LNCaP clone FGC (cell line): ENCODE data around the gene COL23A1.

Experiments used
- DNase-seq: peaks from one replicate; pipeline ENCODE4 v3.0.0-alpha.2; 2011; ENCODE audit warnings: low read depth
- H3K4me3 ChIP-seq: 2 replicates; pipeline ENCODE4 v1.5.1; 2011; ENCODE audit warnings: mild to moderate bottlenecking, low read depth, low read length, control low read depth
- TF ChIP-seq, protein P1 (sequence below): IDR thresholded peaks from 2 replicates; pipeline ENCODE4 v1.5.1; 2012; ENCODE audit warnings: mild to moderate bottlenecking; ENCODE audit not compliant: control insufficient read depth, insufficient read depth; ENCODE audit errors: extremely low read depth

The COL23A1 gene

DNA sequence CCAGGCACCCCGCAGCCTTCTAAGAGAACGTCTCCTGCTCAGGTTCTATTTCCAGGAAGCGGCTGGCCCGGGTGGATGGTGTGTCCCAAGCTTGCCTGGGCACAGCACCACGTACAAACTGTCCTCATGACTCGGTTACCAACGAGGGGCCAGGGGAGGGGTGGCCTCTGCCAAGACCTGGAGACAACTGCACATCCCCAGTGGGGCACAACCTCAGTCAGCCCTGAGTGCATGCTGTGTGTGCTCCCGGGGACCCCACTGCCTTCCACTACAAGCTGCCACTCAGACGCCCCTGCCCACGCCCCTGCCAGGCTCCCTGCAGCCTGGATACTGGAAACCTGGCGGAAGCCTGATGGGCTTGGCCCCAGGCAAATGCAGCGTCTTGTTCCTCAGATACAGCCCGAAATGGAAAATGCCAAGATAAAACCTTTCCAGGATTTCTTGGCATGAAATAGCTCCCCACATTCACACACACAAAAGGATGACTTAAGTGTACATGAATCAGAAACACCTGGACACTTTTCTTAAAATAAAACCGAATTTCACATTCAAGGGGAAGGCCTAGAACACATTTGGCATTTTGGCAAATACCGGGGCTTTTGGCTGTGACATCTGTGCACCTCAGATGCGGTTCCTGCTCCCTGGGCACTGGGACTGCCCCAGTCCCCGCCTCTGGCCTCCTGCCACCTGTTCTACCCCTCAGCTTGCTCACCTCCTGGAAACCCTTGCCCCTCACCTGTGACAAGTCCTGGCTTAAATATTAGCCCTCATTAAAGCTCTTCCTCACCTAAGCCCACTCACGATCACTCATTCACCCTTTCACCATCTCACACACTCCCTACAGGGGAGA is 62.5 kb downstream of the COL23A1 start:
- TF ChIP-seq, protein P1, sequence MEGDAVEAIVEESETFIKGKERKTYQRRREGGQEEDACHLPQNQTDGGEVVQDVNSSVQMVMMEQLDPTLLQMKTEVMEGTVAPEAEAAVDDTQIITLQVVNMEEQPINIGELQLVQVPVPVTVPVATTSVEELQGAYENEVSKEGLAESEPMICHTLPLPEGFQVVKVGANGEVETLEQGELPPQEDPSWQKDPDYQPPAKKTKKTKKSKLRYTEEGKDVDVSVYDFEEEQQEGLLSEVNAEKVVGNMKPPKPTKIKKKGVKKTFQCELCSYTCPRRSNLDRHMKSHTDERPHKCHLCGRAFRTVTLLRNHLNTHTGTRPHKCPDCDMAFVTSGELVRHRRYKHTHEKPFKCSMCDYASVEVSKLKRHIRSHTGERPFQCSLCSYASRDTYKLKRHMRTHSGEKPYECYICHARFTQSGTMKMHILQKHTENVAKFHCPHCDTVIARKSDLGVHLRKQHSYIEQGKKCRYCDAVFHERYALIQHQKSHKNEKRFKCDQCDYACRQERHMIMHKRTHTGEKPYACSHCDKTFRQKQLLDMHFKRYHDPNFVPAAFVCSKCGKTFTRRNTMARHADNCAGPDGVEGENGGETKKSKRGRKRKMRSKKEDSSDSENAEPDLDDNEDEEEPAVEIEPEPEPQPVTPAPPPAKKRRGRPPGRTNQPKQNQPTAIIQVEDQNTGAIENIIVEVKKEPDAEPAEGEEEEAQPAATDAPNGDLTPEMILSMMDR: no peak
- no peak overlapping the region for H3K4me3 ChIP-seq
- DNase-seq: no peak

DNA sequence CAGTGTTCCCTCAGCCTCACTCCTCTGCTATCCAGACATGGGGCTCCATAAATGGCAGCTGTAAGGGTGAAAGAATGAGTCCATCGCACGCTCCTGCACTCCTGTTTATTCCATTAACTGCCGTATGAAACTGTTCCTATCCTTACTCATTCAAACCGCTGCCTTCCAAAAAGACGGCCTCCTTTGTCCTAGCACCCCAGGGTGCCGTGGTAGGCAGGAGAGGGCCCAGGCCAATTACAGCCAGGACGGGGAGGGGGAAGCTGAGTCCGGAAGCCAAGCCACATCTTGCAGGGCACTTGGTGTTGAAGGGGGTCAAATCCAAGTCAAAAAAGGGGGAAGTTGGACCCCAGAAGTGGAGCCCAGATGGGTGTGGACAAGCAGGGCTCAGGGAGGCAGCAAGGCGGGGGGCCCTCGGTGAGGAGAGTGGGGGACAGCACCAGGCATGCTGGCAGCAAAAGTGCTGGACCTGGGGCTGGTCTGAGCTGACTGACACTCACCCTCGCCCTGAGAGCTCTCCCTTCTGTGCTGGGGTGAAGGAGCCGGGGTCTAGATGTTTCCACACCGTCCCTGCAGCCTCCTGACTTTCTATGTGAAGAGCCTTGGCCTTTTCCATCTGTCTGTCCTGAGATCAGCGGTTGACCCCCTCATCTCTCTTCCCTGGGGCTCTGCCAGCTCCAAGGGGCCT is 63.3 kb downstream of the COL23A1 start:
- no peak for DNase-seq
- TF ChIP-seq, protein P1: no peak
- H3K4me3 ChIP-seq: no peak overlapping the region

DNA sequence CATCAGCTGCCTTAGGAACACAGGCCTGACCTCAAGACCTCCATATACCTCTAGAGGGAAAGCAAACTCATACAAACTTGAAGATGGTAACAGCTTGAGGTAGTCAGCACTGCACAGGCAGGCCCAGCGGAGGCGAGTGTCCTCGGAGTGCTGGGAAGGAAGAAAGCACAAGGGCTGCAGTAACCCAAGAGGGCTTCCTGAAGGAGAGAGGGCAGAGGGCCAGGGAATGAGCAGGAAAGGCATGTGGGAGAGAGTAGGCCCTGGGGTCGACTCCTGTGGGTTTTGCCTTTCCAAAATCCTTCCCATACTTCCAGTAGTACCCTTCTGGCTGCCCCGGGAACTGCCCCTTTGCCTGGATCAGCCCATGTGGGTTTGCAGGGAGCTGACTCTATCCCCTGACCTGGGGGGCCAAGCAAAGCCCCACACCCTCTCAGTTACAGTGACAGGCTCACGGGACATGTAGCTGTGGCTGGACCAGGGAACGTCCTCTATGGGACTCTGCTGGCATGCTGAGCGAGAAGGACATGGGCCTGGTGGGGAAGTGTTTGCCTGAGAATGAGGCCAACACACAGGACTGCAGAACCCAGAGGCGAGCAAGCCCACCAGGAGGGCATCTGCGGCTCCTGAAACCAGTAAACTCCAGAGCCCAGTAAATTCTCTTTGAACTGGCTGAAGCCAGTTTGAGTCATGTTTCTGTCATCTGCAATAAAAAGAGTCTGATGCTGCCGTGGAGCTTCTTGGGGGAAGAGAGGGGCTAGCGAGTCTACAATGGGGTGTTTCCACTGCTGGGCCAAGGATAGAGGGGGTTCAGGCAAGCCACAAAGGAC is 64.1 kb downstream of the COL23A1 start:
- TF ChIP-seq, protein P1: no peak
- H3K4me3 ChIP-seq: no peak overlapping the region
- DNase-seq: no peak

DNA sequence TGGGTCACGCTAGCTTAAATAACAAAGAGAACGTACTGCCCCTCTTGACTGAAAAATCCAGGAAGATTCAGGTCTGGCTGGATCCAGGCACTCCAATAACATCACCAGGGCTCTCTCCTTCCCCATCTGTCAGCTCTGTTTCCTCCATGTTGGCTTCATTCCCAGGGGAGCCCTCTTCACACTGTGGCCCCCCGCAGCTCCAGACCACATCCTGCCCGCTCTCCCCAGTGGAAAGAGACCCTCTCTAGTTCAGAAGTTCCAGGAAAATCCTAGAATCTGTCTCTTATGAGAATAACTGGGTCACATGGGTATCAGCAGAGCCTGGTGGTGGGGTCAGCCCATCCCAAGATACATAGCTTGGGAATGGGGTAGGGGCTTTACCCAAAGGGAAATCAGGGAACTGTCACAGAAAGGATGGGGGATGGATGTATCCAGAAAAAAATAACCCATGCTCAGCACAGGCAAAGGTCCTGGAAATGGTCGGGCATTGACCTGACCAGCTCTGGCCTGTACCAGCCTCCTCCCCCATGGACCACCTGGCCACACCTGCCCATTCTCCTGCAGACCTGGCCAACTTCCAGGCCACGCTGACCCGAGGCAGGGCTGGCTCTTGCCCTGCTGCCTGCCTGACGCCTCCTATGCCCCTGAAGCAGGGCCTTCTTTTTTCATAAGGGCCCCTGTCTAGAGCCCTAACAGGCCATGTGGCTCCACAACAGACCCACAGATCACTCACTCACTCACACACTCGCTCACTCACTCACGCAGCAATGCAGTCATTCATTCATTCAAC is 65.9 kb downstream of the COL23A1 start:
- TF ChIP-seq, protein P1: no peak
- no peak overlapping the region for H3K4me3 ChIP-seq

DNA sequence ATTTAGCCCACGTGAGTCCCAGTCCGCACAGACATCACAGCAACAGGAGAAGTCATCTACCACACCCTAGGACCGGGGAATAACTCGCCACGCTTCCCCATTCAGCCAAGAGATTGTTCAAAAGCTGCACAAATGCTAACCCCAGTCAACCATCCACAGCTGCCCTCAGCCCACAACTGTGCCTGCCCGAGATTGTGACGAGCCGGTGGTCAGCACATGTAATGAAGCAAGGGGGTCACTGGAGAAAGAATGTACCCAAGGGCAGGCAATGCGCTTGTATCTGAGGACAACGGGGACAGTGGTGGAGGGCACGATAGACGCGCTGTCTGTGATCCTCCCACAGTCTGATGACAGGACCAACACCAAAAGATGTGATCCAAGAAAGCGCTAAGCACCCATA is 67.8 kb downstream of the COL23A1 start:
- H3K4me3 ChIP-seq: no peak overlapping the region

More for the DNA sequence above, 65.9 kb downstream of the COL23A1 start:
- DNase-seq: no peak

More for the DNA sequence above, 67.8 kb downstream of the COL23A1 start:
- TF ChIP-seq, protein P1: no peak
- no peak for DNase-seq
